22Rv1 (cell line): ENCODE measurements around the gene HSPB9.

Experiments used
- ZFX ChIP-seq: fragments of 450-650 bp; IDR thresholded peaks from 2 replicates; pipeline ENCODE4 v1.6.1; 2017; ENCODE audit warnings: antibody characterized with exemption, borderline replicate concordance
- TF ChIP-seq, protein P1 (sequence below): fragments of 450-650 bp; IDR thresholded peaks from 2 replicates; pipeline ENCODE4 v1.5.1; 2017; ENCODE audit warnings: mild to moderate bottlenecking

DNA sequence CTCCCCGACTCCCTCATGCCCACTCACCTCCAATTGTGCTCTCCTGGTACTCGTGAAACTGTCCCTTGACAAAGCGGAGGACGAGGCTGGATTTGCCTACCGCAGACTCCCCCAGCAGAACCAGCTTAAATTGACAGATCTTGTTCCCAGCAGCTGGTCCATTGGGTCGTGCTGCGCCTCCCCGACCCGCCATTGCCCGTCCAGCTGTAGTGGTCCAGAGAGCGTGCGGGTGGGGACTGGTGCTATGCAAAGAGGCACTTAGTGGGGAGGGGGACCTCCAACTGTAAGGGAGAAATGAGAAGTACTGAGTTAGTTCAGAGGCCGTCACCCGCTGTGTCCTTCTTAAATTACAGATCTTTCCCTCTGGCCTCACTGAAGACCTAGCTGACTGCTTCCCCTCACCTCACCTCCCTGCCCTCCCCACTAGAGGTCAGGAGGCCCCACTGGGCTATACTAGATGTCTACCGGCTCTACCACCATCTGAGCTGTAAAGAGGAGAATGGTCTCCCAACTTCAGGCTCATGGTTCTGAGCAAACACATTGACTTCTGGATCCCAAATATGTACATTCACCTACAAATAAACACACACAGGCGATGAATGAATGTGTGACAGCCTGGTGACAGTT is 7.8 kb downstream of the HSPB9 start:
- TF ChIP-seq, protein P1, sequence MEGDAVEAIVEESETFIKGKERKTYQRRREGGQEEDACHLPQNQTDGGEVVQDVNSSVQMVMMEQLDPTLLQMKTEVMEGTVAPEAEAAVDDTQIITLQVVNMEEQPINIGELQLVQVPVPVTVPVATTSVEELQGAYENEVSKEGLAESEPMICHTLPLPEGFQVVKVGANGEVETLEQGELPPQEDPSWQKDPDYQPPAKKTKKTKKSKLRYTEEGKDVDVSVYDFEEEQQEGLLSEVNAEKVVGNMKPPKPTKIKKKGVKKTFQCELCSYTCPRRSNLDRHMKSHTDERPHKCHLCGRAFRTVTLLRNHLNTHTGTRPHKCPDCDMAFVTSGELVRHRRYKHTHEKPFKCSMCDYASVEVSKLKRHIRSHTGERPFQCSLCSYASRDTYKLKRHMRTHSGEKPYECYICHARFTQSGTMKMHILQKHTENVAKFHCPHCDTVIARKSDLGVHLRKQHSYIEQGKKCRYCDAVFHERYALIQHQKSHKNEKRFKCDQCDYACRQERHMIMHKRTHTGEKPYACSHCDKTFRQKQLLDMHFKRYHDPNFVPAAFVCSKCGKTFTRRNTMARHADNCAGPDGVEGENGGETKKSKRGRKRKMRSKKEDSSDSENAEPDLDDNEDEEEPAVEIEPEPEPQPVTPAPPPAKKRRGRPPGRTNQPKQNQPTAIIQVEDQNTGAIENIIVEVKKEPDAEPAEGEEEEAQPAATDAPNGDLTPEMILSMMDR, result no peak
- no peak for TF ChIP-seq ZFX
